DND-41 (cell line): ENCODE data around the gene R3HCC1L.
A peak's percentile ranks its signal among the peaks of the same experiment; 100 is the strongest.
"Not testable (repeated sequence)": the region's sequence is repeated elsewhere in the genome, so short reads cannot be mapped to it uniquely, and the experiment has no call there.

Experiments
- ATAC-seq: fragments of 200-7000 bp; cut with Tn5 transposase; 3 replicates; pipeline ENCODE4 v1.9.1; 2021; ENCODE audit warnings: low read depth; ENCODE audit not compliant: insufficient read depth
- DNase-seq: peaks from one replicate; pipeline ENCODE4 v3.0.0-alpha.2; 2020
- H2AFZ ChIP-seq: 2 replicates; pipeline ENCODE4 v1.6.0; 2012; ENCODE audit warnings: low read depth, low read length
- H3K27ac ChIP-seq: 2 replicates; pipeline ENCODE4 v1.5.1; 2012; ENCODE audit warnings: low read length, inconsistent platforms
- H3K27me3 ChIP-seq: fragments of 200-600 bp; sonication (generic); 2 replicates; pipeline ENCODE4 v1.6.0; 2012; ENCODE audit warnings: low read length, mild to moderate bottlenecking, inconsistent platforms; ENCODE audit not compliant: insufficient read depth, poor library complexity
- H3K36me3 ChIP-seq: 2 replicates; pipeline ENCODE4 v1.5.1; 2012; ENCODE audit warnings: low read length, inconsistent platforms; ENCODE audit not compliant: insufficient read depth
- H3K4me1 ChIP-seq: 2 replicates; pipeline ENCODE4 v1.5.1; 2012; ENCODE audit warnings: mild to moderate bottlenecking, low read length; ENCODE audit not compliant: insufficient read depth
- H3K4me2 ChIP-seq: 2 replicates; pipeline ENCODE4 v1.6.0; 2012; ENCODE audit warnings: mild to moderate bottlenecking, moderate library complexity, low read length, inconsistent platforms; ENCODE audit not compliant: insufficient read depth
- H3K4me3 ChIP-seq, 2 experiments: fragments of 200-600 bp in 1 of 2; shearing (Covaris generic) in 1 of 2; 2 replicates each; pipeline ENCODE4 v1.5.1; 2012 to 2016; ENCODE audit warnings: inconsistent platforms in 2 of 2, low read length in 2 of 2, mild to moderate bottlenecking in 2 of 2, low read depth in 1 of 2, moderate library complexity in 1 of 2
- H3K79me2 ChIP-seq: 2 replicates; pipeline ENCODE4 v1.6.0; 2012; ENCODE audit warnings: low read length, inconsistent platforms; ENCODE audit not compliant: insufficient read depth
- H3K9ac ChIP-seq: 2 replicates; pipeline ENCODE4 v1.6.0; 2012; ENCODE audit warnings: low read depth, mild to moderate bottlenecking, inconsistent platforms, low read length, moderate library complexity
- H3K9me3 ChIP-seq: 2 replicates; pipeline ENCODE4 v1.5.1; 2012; ENCODE audit warnings: low read length, moderate library complexity, mild to moderate bottlenecking, inconsistent platforms; ENCODE audit not compliant: insufficient read depth, severe bottlenecking
- H4K20me1 ChIP-seq: 2 replicates; pipeline ENCODE4 v1.6.0; 2012; ENCODE audit warnings: low read length; ENCODE audit not compliant: insufficient read depth
- EZH2 ChIP-seq: IDR thresholded peaks from 3 replicates; pipeline ENCODE4 v1.6.1; 2012; ENCODE audit warnings: borderline replicate concordance, low read depth, mild to moderate bottlenecking, moderate library complexity, low read length, inconsistent platforms; ENCODE audit not compliant: severe bottlenecking
- TF ChIP-seq, protein P1 (sequence below): IDR thresholded peaks from 2 replicates; pipeline ENCODE4 v1.5.1; 2012; ENCODE audit warnings: borderline replicate concordance, low read length, moderate library complexity, mild to moderate bottlenecking; ENCODE audit not compliant: poor library complexity, severe bottlenecking; ENCODE audit errors: extremely low read depth

The R3HCC1L gene

GRCh38 chr10:98131619-98132018, 2.8 kb upstream of the R3HCC1L start:
- no peak for ATAC-seq
- no peak for DNase-seq
- Histone ChIP-seq H3K79me2 (peaks cover 22% of the 10 kb centered on the region), H3K4me3 (no peak overlapping the region), H3K9me3 (peaks cover 7% of the 10 kb centered on the region), H2AFZ (no peak overlapping the region), H3K36me3 (no peaks in the 10 kb centered on the region; the same call in 1 of the 2 replicates), H3K4me1 (peaks cover 22% of the 10 kb centered on the region), H4K20me1 (peaks cover 3% of the 10 kb centered on the region; the same call in 1 of the 2 replicates), H3K27me3 (peaks cover 10% of the 10 kb centered on the region), H3K27ac (no peak overlapping the region), H3K9ac (no peak overlapping the region), H3K4me2 (no peak overlapping the region)
- no peak for TF ChIP-seq EZH2
- TF ChIP-seq, protein P1, sequence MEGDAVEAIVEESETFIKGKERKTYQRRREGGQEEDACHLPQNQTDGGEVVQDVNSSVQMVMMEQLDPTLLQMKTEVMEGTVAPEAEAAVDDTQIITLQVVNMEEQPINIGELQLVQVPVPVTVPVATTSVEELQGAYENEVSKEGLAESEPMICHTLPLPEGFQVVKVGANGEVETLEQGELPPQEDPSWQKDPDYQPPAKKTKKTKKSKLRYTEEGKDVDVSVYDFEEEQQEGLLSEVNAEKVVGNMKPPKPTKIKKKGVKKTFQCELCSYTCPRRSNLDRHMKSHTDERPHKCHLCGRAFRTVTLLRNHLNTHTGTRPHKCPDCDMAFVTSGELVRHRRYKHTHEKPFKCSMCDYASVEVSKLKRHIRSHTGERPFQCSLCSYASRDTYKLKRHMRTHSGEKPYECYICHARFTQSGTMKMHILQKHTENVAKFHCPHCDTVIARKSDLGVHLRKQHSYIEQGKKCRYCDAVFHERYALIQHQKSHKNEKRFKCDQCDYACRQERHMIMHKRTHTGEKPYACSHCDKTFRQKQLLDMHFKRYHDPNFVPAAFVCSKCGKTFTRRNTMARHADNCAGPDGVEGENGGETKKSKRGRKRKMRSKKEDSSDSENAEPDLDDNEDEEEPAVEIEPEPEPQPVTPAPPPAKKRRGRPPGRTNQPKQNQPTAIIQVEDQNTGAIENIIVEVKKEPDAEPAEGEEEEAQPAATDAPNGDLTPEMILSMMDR = no peak

GRCh38 chr10:98133075-98133752, 1.2 kb upstream of the R3HCC1L start:
- H3K27ac ChIP-seq, H3K27me3 ChIP-seq, H3K9me3 ChIP-seq, DNase-seq, H3K36me3 ChIP-seq, H3K4me2 ChIP-seq, H3K4me3 ChIP-seq, H3K9ac ChIP-seq, ATAC-seq, H4K20me1 ChIP-seq: not testable (repeated sequence)
- peak overlapping the region; percentile 99 for H2AFZ ChIP-seq
- peaks cover 38% of the 10 kb centered on the region for H3K79me2 ChIP-seq
- peaks cover 38% of the 10 kb centered on the region for H3K4me1 ChIP-seq

GRCh38 chr10:98134117-98134430, 383 bp upstream of the R3HCC1L start:
- Histone ChIP-seq H3K9me3 (peaks cover 7% of the 10 kb centered on the region), H3K36me3 (no peaks in the 10 kb centered on the region; the same call in 1 of the 2 replicates), H3K27ac (peak overlapping the region; percentile 94), H3K9ac (peak overlapping the region; percentile 96), H3K27me3 (no peaks in the 10 kb centered on the region), H3K4me2 (peak overlapping the region; percentile 85), H3K79me2 (peaks cover 46% of the 10 kb centered on the region), H3K4me1 (peaks cover 43% of the 10 kb centered on the region), H4K20me1 (peaks cover 15% of the 10 kb centered on the region; the same call in 1 of the 2 replicates), H2AFZ (peak overlapping the region; percentile 99), H3K4me3 (peak overlapping the region; percentile 13 to 91; a peak in 3 of 4 replicates)
- ATAC-seq (no peak), DNase-seq (no peak)
- TF ChIP-seq EZH2 = no peak
- TF ChIP-seq, protein P1 = no peak

- H3K9me3 ChIP-seq = peaks cover 7% of the 10 kb centered on the region
- peaks cover 43% of the 10 kb centered on the region for H3K4me1 ChIP-seq
- no peaks in the 10 kb centered on the region; the same call in 1 of the 2 replicates for H3K36me3 ChIP-seq
- H4K20me1 ChIP-seq = peaks cover 27% of the 10 kb centered on the region; the same call in 1 of the 2 replicates
- H3K79me2 ChIP-seq = peaks cover 59% of the 10 kb centered on the region
- peak overlapping the region; percentile 94 for H3K27ac ChIP-seq
- ATAC-seq = no peak
- H3K9ac ChIP-seq = peak overlapping the region; percentile 96
- no peak for DNase-seq
- peak overlapping the region; percentile 99 for H2AFZ ChIP-seq
- H3K4me3 ChIP-seq = peak overlapping the region; percentile 91 to 93
- peak overlapping the region; percentile 85 for H3K4me2 ChIP-seq
- TF ChIP-seq EZH2 = no peak
- TF ChIP-seq, protein P1 = no peak
- H3K27me3 ChIP-seq = no peaks in the 10 kb centered on the region
These were observed 904 bp downstream of the R3HCC1L start for GRCh38 chr10:98135222-98135899.

DNA sequence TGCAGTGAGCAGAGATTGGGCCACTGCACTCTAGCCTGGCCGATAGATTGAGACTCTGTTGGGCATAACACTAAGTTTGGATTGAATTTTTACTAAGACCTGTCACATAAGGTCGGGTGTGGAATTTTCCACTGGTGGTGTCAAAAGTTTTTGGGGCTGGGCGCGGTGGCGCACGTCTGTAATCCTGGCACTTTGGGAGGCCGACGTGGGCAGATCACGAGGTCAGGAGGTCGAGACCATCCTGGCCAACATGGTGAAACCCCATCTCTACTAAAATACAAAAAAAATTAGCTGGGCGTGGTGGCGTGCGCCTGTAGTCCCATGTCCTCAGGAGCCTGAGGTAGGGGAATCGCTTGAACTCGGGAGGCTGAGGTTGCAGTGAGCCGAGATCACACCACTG, 2.3 kb downstream of the R3HCC1L start:
- not testable (repeated sequence) for H3K36me3 ChIP-seq, H3K9ac ChIP-seq, ATAC-seq, H3K27me3 ChIP-seq, H2AFZ ChIP-seq, DNase-seq, H3K27ac ChIP-seq, H3K9me3 ChIP-seq
- peaks cover 73% of the 10 kb centered on the region for H3K79me2 ChIP-seq
- H3K4me2 ChIP-seq = peak overlapping the region; percentile 85
- H3K4me3 ChIP-seq = peak overlapping the region in 1 of 2 experiments; percentile 42; a peak in 2 of 4 replicates
- peaks cover 35% of the 10 kb centered on the region; the same call in 1 of the 2 replicates for H4K20me1 ChIP-seq
- H3K4me1 ChIP-seq = peaks cover 43% of the 10 kb centered on the region
